ENCODE results near the gene PRKG1.

Gene PRKG1

DNA sequence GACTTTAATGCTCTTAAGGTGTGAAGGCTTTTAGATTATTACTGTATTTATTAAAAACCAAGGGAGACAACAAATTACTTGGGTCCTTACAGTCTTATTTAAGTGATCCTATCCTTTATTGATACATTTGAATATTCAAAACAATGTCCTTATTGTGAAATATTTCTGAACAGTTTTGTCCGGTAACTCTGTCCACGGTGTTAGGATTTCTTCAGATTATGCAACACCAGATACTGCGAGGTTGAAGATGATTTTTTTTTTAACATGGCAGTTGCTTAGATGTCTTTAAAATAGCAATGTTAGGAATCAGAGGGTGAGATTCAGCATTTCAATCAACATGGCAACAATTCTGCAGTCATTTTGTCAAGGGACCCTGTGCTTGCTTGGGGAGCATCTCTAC is 448.6 kb downstream of the PRKG1 start:
- Histone ChIP-seq H3K4me1 (ENCODE audit: insufficient read depth, low read length) (no peaks in the 10 kb centered on the region), H4K20me1 (ENCODE audit: insufficient read depth, low read length) (no peaks in the 10 kb centered on the region), H3K9ac (ENCODE audit: low read depth, low read length) (no peak overlapping the region), H3K79me2 (ENCODE audit: insufficient read depth, low read length) (no peaks in the 10 kb centered on the region), H3K4me3 (ENCODE audit: low read depth in 1 of 2, low read length in 2 of 2) (no peak overlapping the region), H3K4me2 (ENCODE audit: insufficient read depth, low read length) (no peak overlapping the region), H3K36me3 (ENCODE audit: insufficient read depth, low read length) (no peaks in the 10 kb centered on the region), H2AFZ (ENCODE audit: low read depth, low read length) (no peak overlapping the region), H3K27ac (ENCODE audit: low read length) (no peak overlapping the region), H3K9me3 (ENCODE audit: insufficient read depth, low read length, severe bottlenecking) (no peaks in the 10 kb centered on the region), H3K27me3 (ENCODE audit: insufficient read depth, low read length, poor library complexity) (no peaks in the 10 kb centered on the region)
- ATAC-seq (ENCODE audit: insufficient read depth, low read depth) (no peak), DNase-seq (no peak)
- TF ChIP-seq EZH2 (IDR thresholded peaks at IDR 0.05; ENCODE audit: borderline replicate concordance, low read depth, low read length, severe bottlenecking): no peak
- TF ChIP-seq, protein P1, sequence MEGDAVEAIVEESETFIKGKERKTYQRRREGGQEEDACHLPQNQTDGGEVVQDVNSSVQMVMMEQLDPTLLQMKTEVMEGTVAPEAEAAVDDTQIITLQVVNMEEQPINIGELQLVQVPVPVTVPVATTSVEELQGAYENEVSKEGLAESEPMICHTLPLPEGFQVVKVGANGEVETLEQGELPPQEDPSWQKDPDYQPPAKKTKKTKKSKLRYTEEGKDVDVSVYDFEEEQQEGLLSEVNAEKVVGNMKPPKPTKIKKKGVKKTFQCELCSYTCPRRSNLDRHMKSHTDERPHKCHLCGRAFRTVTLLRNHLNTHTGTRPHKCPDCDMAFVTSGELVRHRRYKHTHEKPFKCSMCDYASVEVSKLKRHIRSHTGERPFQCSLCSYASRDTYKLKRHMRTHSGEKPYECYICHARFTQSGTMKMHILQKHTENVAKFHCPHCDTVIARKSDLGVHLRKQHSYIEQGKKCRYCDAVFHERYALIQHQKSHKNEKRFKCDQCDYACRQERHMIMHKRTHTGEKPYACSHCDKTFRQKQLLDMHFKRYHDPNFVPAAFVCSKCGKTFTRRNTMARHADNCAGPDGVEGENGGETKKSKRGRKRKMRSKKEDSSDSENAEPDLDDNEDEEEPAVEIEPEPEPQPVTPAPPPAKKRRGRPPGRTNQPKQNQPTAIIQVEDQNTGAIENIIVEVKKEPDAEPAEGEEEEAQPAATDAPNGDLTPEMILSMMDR (IDR thresholded peaks at IDR 0.05; ENCODE audit: borderline replicate concordance, extremely low read depth, low read length, poor library complexity, severe bottlenecking): no peak

DNA sequence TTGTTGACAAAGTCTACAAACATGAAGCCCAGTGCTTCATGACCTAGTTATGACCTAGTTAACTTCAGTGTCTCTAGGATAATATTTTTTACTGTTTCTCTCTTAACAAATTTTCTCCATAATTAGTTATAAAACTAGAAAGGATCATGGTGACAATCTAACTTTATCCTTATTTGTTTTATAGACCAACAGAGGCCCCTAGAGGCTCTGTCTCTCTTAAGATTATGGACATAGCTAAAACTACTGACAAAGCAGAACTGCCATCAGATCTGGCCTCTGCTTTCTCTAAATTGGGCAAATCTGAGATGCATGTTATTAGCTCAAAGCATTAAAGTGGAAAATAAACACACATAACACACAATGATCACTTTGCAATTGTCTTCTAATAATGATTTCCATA is 449.2 kb downstream of the PRKG1 start:
- no peak overlapping the region for H3K9ac ChIP-seq (ENCODE audit: low read depth, low read length)
- no peaks in the 10 kb centered on the region for H4K20me1 ChIP-seq (ENCODE audit: insufficient read depth, low read length)
- H3K79me2 ChIP-seq (ENCODE audit: insufficient read depth, low read length): no peaks in the 10 kb centered on the region
- H3K4me2 ChIP-seq (ENCODE audit: insufficient read depth, low read length): no peak overlapping the region
- H3K27me3 ChIP-seq (ENCODE audit: insufficient read depth, low read length, poor library complexity): no peaks in the 10 kb centered on the region
- H3K4me1 ChIP-seq (ENCODE audit: insufficient read depth, low read length): no peaks in the 10 kb centered on the region
- H3K4me3 ChIP-seq (ENCODE audit: low read depth in 1 of 2, low read length in 2 of 2): no peak overlapping the region
- no peaks in the 10 kb centered on the region for H3K36me3 ChIP-seq (ENCODE audit: insufficient read depth, low read length)
- H2AFZ ChIP-seq (ENCODE audit: low read depth, low read length): no peak overlapping the region
- DNase-seq (no peak), ATAC-seq (ENCODE audit: insufficient read depth, low read depth) (no peak)
- no peaks in the 10 kb centered on the region for H3K9me3 ChIP-seq (ENCODE audit: insufficient read depth, low read length, severe bottlenecking)
- no peak overlapping the region for H3K27ac ChIP-seq (ENCODE audit: low read length)
- TF ChIP-seq, protein P1 (IDR thresholded peaks at IDR 0.05; ENCODE audit: borderline replicate concordance, extremely low read depth, low read length, poor library complexity, severe bottlenecking): no peak
- no peak for TF ChIP-seq EZH2 (IDR thresholded peaks at IDR 0.05; ENCODE audit: borderline replicate concordance, low read depth, low read length, severe bottlenecking)

DNA sequence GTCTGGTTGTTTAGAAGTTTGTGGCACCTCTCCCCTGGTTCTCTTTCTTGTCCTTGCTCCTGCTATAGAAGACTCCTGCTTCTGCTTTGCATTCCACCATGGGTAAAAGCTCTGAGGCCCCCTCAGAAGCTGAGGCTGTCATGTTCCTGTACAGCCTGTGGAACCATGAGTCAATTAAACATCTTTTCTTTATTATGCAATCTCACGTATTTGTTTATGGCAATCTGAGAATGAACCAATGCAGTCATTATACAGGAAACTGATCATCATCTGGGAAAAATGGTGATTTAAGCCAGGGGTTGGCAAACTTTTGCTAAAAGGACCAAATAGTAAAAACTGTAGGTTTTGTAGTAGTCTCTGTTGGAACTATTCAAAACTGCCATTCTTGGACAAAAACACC is 449.8 kb downstream of the PRKG1 start:
- no peak overlapping the region for H3K4me2 ChIP-seq (ENCODE audit: insufficient read depth, low read length)
- H3K27ac ChIP-seq (ENCODE audit: low read length): no peak overlapping the region
- no peaks in the 10 kb centered on the region for H3K9me3 ChIP-seq (ENCODE audit: insufficient read depth, low read length, severe bottlenecking)

More for the DNA sequence above, 449.8 kb downstream of the PRKG1 start:
- no peaks in the 10 kb centered on the region for H3K79me2 ChIP-seq (ENCODE audit: insufficient read depth, low read length)
- no peak overlapping the region for H2AFZ ChIP-seq (ENCODE audit: low read depth, low read length)
- no peaks in the 10 kb centered on the region for H3K4me1 ChIP-seq (ENCODE audit: insufficient read depth, low read length)
- ATAC-seq (ENCODE audit: insufficient read depth, low read depth) (no peak), DNase-seq (no peak)
- H3K27me3 ChIP-seq (ENCODE audit: insufficient read depth, low read length, poor library complexity): no peaks in the 10 kb centered on the region
- H3K4me3 ChIP-seq (ENCODE audit: low read depth in 1 of 2, low read length in 2 of 2): no peak overlapping the region
- H3K9ac ChIP-seq (ENCODE audit: low read depth, low read length): no peak overlapping the region
- H3K36me3 ChIP-seq (ENCODE audit: insufficient read depth, low read length): no peaks in the 10 kb centered on the region
- TF ChIP-seq, protein P1 (IDR thresholded peaks at IDR 0.05; ENCODE audit: borderline replicate concordance, extremely low read depth, low read length, poor library complexity, severe bottlenecking): no peak
- no peaks in the 10 kb centered on the region for H4K20me1 ChIP-seq (ENCODE audit: insufficient read depth, low read length)
